Measurements from ENCODE around the gene STUM. TPM values are rescaled to one million over a fixed set of nuclear protein-coding genes. Genes with fewer than 3 reads are reported as not detected.

STUM gene
- polyA plus RNA-seq, 1 donor (not counting 4 experiments of a cell fraction or from before 2014, with no cell fraction given): 0.01 TPM

GRCh38 chr1:226512076-226512728 lies 36.4 kb upstream of the STUM start:
- peak; percentile 5 for FAIRE-seq
- no peaks in the 10 kb centered on the region for H3K79me2 ChIP-seq (ENCODE audit: control insufficient read depth, insufficient read depth, low read length)
- no peaks in the 10 kb centered on the region for H4K20me1 ChIP-seq (ENCODE audit: control insufficient read depth, extremely low read depth, insufficient read depth, low read length)
- H3K36me3 ChIP-seq (ENCODE audit: control insufficient read depth in 2 of 2, extremely low read depth in 1 of 2, insufficient read depth in 2 of 2, low read length in 2 of 2): no peaks in the 10 kb centered on the region
- no peak overlapping the region for H3K27ac ChIP-seq (ENCODE audit: control insufficient read depth, insufficient read depth, low read length)
- dilution Hi-C loops (cut with MboI; ENCODE audit: extremely low pct_ligation_motif_present, low sequenced_read_pairs): no loop called here
- TF ChIP-seq CTCF (optimal IDR thresholded peaks at IDR 0.05 in 1 of 3, IDR thresholded peaks at IDR 0.05 in 1 of 3, conservative IDR thresholded peaks at IDR 0.05 in 1 of 3; ENCODE audit: extremely low read depth in 1 of 3, insufficient read depth in 2 of 3, low read length in 3 of 3) (no peak), EZH2 (IDR thresholded peaks at IDR 0.05; ENCODE audit: low read length) (no peak)
- H3K9me3 ChIP-seq (ENCODE audit: control insufficient read depth, low read depth, low read length): peaks cover 2% of the 10 kb centered on the region
- H3K27me3 ChIP-seq (ENCODE audit: control insufficient read depth, extremely low read depth, insufficient read depth, low read length): peaks cover 4% of the 10 kb centered on the region
- H2AFZ ChIP-seq (ENCODE audit: control insufficient read depth, low read length): no peak overlapping the region
- peak; percentile 25 for DNase-seq (ENCODE audit: low read depth, low spot score)
- no peaks in the 10 kb centered on the region for H3K4me1 ChIP-seq (ENCODE audit: control insufficient read depth, extremely low read depth, insufficient read depth, low read length)
- no peak overlapping the region for H3K4me2 ChIP-seq (ENCODE audit: control insufficient read depth, extremely low read depth, insufficient read depth, low read depth, low read length)
- H3K9ac ChIP-seq (ENCODE audit: control insufficient read depth, extremely low read depth, insufficient read depth, low read length): no peak overlapping the region
- H3K4me3 ChIP-seq (ENCODE audit: control insufficient read depth in 2 of 3, extremely low read depth in 1 of 3, insufficient read depth in 2 of 3, low read depth in 1 of 3, low read length in 3 of 3): no peak overlapping the region
- no peaks in the 10 kb centered on the region for H3K9me1 ChIP-seq (ENCODE audit: control insufficient read depth, extremely low read depth, insufficient read depth, low read length)

- FAIRE-seq (no peak), DNase-seq (ENCODE audit: low read depth, low spot score) (no peak)
- Histone ChIP-seq H3K9ac (ENCODE audit: control insufficient read depth, extremely low read depth, insufficient read depth, low read length) (no peak overlapping the region), H3K9me3 (ENCODE audit: control insufficient read depth, low read depth, low read length) (no peaks in the 10 kb centered on the region), H2AFZ (ENCODE audit: control insufficient read depth, low read length) (no peak overlapping the region), H3K4me1 (ENCODE audit: control insufficient read depth, extremely low read depth, insufficient read depth, low read length) (no peaks in the 10 kb centered on the region), H3K36me3 (ENCODE audit: control insufficient read depth in 2 of 2, extremely low read depth in 1 of 2, insufficient read depth in 2 of 2, low read length in 2 of 2) (no peaks in the 10 kb centered on the region), H3K4me2 (ENCODE audit: control insufficient read depth, extremely low read depth, insufficient read depth, low read depth, low read length) (no peak overlapping the region), H3K79me2 (ENCODE audit: control insufficient read depth, insufficient read depth, low read length) (no peaks in the 10 kb centered on the region), H3K9me1 (ENCODE audit: control insufficient read depth, extremely low read depth, insufficient read depth, low read length) (no peaks in the 10 kb centered on the region), H3K27ac (ENCODE audit: control insufficient read depth, insufficient read depth, low read length) (no peak overlapping the region), H3K27me3 (ENCODE audit: control insufficient read depth, extremely low read depth, insufficient read depth, low read length) (peaks cover 15% of the 10 kb centered on the region), H3K4me3 (ENCODE audit: control insufficient read depth in 2 of 3, extremely low read depth in 1 of 3, insufficient read depth in 2 of 3, low read depth in 1 of 3, low read length in 3 of 3) (no peak overlapping the region), H4K20me1 (ENCODE audit: control insufficient read depth, extremely low read depth, insufficient read depth, low read length) (no peaks in the 10 kb centered on the region)
- TF ChIP-seq EZH2 (IDR thresholded peaks at IDR 0.05; ENCODE audit: low read length): no peak
- TF ChIP-seq CTCF (optimal IDR thresholded peaks at IDR 0.05 in 1 of 3, IDR thresholded peaks at IDR 0.05 in 1 of 3, conservative IDR thresholded peaks at IDR 0.05 in 1 of 3; ENCODE audit: extremely low read depth in 1 of 3, insufficient read depth in 2 of 3, low read length in 3 of 3): no peak
- dilution Hi-C loops (cut with MboI; ENCODE audit: extremely low pct_ligation_motif_present, low sequenced_read_pairs): no loop called here
These were observed 30.2 kb upstream of the STUM start for GRCh38 chr1:226518375-226518774.

All from keratinocyte (primary cell).